Smooth muscle cell (in vitro differentiated cells): Measurements from ENCODE around the gene PGA5. TPM values are rescaled to one million over a fixed set of nuclear protein-coding genes. Genes with fewer than 3 reads are reported as not detected.
"Not testable (repeated sequence)": the region's sequence is repeated elsewhere in the genome, so short reads cannot be mapped to it uniquely, and the experiment has no call there.

Source experiments
- DNase-seq: peaks from one replicate; lab custom pipeline; 2025; ENCODE audit not compliant: unreplicated experiment; lab: John Stamatoyannopoulos, UW
- H2AFZ ChIP-seq: fragments of 200-600 bp; sonication (generic); 2 replicates; pipeline ENCODE4 v1.6.0; 2016; ENCODE audit warnings: antibody characterized with exemption, low read depth, mild to moderate bottlenecking
- H3F3A ChIP-seq: fragments of 200-600 bp; sonication (generic); 2 replicates; pipeline ENCODE4 v1.6.0; 2017; ENCODE audit warnings: antibody characterized with exemption, low read depth
- H3K27ac ChIP-seq: fragments of 200-600 bp; sonication (generic); 2 replicates; pipeline ENCODE4 v1.5.1; 2016; ENCODE audit warnings: low read depth, mild to moderate bottlenecking
- H3K27me3 ChIP-seq: fragments of 200-600 bp; sonication (generic); 2 replicates; pipeline ENCODE4 v1.6.1; 2016; ENCODE audit warnings: low read depth, mild to moderate bottlenecking
- H3K36me3 ChIP-seq: fragments of 200-600 bp; sonication (generic); 2 replicates; pipeline ENCODE4 v1.5.1; 2016; ENCODE audit warnings: low read depth
- H3K4me1 ChIP-seq: fragments of 200-600 bp; sonication (generic); 2 replicates; pipeline ENCODE4 v1.5.1; 2016; ENCODE audit warnings: low read depth
- H3K4me2 ChIP-seq: fragments of 200-600 bp; sonication (generic); 2 replicates; pipeline ENCODE4 v1.6.0; 2016; ENCODE audit warnings: mild to moderate bottlenecking
- H3K4me3 ChIP-seq: fragments of 200-600 bp; sonication (generic); 2 replicates; pipeline ENCODE4 v1.5.1; 2016; ENCODE audit warnings: mild to moderate bottlenecking
- H3K79me2 ChIP-seq: fragments of 200-600 bp; sonication (generic); 2 replicates; pipeline ENCODE4 v1.6.0; 2016; ENCODE audit warnings: low read depth, mild to moderate bottlenecking
- H3K9ac ChIP-seq: fragments of 200-600 bp; sonication (generic); 2 replicates; pipeline ENCODE4 v1.6.0; 2016; ENCODE audit warnings: low read depth
- H3K9me3 ChIP-seq: fragments of 200-600 bp; sonication (generic); replicated peaks from 2 replicates; pipeline ENCODE4 v1.5.1; 2016; ENCODE audit warnings: low read depth
- H4K20me1 ChIP-seq: fragments of 200-600 bp; sonication (generic); 2 replicates; pipeline ENCODE4 v1.6.0; 2016; ENCODE audit warnings: low read depth
- WGBS: methylation state at CpG from one replicate; pipeline ENCODE4 v1.1.7; 2016; ENCODE audit warnings: low lambda C conversion rate; 5-methylcytosine and 5-hydroxymethylcytosine counted together
- polyA plus RNA-seq: library from polyadenylated mRNA; unstranded; fragments of >200 nt; fragmentation: Nextera tagmentation; extraction: Ambion mirVana; gene quantifications from 2 replicates; pipeline ENCODE4 v1.2.1, GENCODE V29; 2016
- total RNA-seq: library from RNA; depleted of rRNA; stranded (reverse); fragments of >200 nt; gene quantifications from 2 replicates; pipeline ENCODE4 v1.2.3, GENCODE V29; 2014

PGA5 gene
- total and polyA plus RNA-seq, 2 experiments from 2014 or later: 0.17 TPM; not detected in 1

GRCh38 chr11:61232548-61233145 lies 8.3 kb upstream of the PGA5 start:
- no CpG with 5 or more reads among the region's 3 CpGs for WGBS
- DNase-seq, H3K9ac ChIP-seq, H3K27me3 ChIP-seq, H3K27ac ChIP-seq, H3F3A ChIP-seq, H3K36me3 ChIP-seq, H3K9me3 ChIP-seq, H4K20me1 ChIP-seq, H3K79me2 ChIP-seq, H2AFZ ChIP-seq, H3K4me1 ChIP-seq, H3K4me2 ChIP-seq, H3K4me3 ChIP-seq: not testable (repeated sequence)

GRCh38 chr11:61237130-61237529 lies 3.8 kb upstream of the PGA5 start:
- not testable (repeated sequence) for H3K36me3 ChIP-seq, H3F3A ChIP-seq, H3K9me3 ChIP-seq, H3K4me3 ChIP-seq, H3K9ac ChIP-seq, DNase-seq, H2AFZ ChIP-seq, H3K4me2 ChIP-seq, H3K27ac ChIP-seq, H3K79me2 ChIP-seq, H4K20me1 ChIP-seq, H3K4me1 ChIP-seq, H3K27me3 ChIP-seq
- WGBS: no CpG with 5 or more reads among the region's 4 CpGs

DNA sequence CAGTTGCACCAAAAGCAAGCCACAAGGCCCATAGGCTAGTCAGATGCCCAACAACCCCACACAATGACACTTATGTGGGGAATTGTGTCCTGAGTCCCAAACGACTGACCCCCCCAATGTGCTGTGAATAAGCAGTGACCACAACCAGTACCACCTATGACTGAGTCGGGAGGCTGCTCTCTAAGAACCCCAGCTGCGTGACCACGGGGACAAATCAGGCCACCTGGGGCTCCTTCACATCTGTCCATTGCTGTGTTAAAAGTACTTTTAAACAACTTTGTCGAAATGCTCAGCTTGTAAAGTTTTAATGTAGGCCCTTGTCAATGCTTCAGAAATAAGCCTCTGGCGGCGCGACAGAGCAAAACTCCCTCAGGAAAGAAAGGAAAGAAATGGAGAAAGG lies 687 bp upstream of the PGA5 start:
- H3K4me2 ChIP-seq, H3K36me3 ChIP-seq, H3K27ac ChIP-seq, H3K9me3 ChIP-seq, H3K9ac ChIP-seq, DNase-seq, H3K79me2 ChIP-seq, H3K4me1 ChIP-seq, H3K27me3 ChIP-seq, H3K4me3 ChIP-seq, H3F3A ChIP-seq, H2AFZ ChIP-seq, H4K20me1 ChIP-seq: not testable (repeated sequence)
- WGBS: 79% methylated on average over 8 of the region's 8 CpGs

GRCh38 chr11:61241526-61241925 lies 551 bp downstream of the PGA5 start:
- no CpG with 5 or more reads among the region's 5 CpGs for WGBS
- H3K4me2 ChIP-seq, H3K79me2 ChIP-seq, H4K20me1 ChIP-seq, H3K4me3 ChIP-seq, H3F3A ChIP-seq, H3K4me1 ChIP-seq, H3K27me3 ChIP-seq, H3K27ac ChIP-seq, H2AFZ ChIP-seq, H3K9ac ChIP-seq, DNase-seq, H3K9me3 ChIP-seq, H3K36me3 ChIP-seq: not testable (repeated sequence)

DNA sequence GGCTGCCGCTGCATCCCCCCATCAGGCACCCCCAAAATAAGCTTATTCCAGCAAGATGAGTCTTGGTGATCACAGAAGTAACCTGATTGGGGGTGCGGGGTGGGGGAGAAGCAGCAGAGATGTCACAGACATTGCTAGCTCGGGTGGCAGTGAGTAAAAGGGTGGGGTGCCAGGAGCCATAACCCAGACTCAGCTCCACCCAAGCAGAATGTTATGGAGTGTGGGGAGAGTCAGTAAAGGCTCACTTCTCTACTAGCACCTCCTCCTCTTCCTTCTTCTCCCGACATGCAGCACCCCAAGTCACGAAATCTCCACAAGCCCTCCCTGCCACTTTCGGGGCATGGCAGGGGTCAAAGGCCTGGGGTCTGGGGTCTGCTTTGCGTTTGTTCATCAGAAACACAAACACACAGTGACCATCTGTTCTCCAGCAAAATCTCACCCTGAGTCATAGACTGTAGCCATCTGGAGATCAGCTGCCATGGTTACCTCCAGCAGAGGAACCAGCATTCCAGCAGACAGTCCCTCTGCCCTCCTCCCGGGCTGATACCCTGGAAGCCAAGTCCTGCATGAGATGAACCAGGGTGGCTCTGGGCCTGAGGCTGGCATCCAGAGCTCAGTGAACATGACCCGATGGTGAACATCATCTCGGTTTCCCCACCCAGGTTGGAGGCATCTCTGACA lies 4.4 kb downstream of the PGA5 start:
- H3F3A ChIP-seq, H3K9ac ChIP-seq, H3K4me2 ChIP-seq, H3K27me3 ChIP-seq, H3K4me1 ChIP-seq, H3K4me3 ChIP-seq, H3K79me2 ChIP-seq, H3K9me3 ChIP-seq, H2AFZ ChIP-seq, DNase-seq, H3K27ac ChIP-seq, H4K20me1 ChIP-seq, H3K36me3 ChIP-seq: not testable (repeated sequence)
- no CpG with 5 or more reads among the region's 10 CpGs for WGBS

DNA sequence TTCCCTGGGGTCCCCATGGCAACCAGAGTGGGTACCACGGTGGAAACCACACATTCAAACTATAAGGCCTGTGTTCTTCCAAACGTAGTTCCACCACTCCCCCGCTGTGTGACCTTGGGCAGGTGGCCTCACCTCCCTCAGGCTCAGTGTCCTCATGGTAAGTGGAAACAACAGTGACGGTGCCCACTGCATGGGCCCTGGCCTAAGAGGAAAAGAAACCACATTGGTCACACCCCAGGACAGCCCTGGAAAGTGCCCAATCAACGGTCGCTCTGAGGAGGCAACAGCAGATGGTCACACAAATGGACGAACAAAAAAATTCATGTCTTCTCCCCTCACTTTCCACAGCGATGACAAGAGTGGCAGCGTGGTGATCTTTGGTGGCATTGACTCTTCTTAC lies 7.1 kb downstream of the PGA5 start:
- H3K9ac ChIP-seq, H3F3A ChIP-seq, H3K36me3 ChIP-seq, H3K27ac ChIP-seq, H3K27me3 ChIP-seq, H3K79me2 ChIP-seq, H2AFZ ChIP-seq, H3K4me1 ChIP-seq, H3K4me3 ChIP-seq, DNase-seq, H3K4me2 ChIP-seq, H3K9me3 ChIP-seq, H4K20me1 ChIP-seq: not testable (repeated sequence)
- 93% methylated on average over 9 of the region's 9 CpGs for WGBS

GRCh38 chr11:61249201-61249600 lies 8.2 kb downstream of the PGA5 start:
- not testable (repeated sequence) for DNase-seq, H3K27ac ChIP-seq, H4K20me1 ChIP-seq, H3K9me3 ChIP-seq, H3K4me1 ChIP-seq, H3F3A ChIP-seq, H2AFZ ChIP-seq, H3K79me2 ChIP-seq, H3K9ac ChIP-seq, H3K4me3 ChIP-seq, H3K27me3 ChIP-seq, H3K36me3 ChIP-seq, H3K4me2 ChIP-seq
- WGBS: 94% methylated on average over 8 of the region's 8 CpGs

DNA sequence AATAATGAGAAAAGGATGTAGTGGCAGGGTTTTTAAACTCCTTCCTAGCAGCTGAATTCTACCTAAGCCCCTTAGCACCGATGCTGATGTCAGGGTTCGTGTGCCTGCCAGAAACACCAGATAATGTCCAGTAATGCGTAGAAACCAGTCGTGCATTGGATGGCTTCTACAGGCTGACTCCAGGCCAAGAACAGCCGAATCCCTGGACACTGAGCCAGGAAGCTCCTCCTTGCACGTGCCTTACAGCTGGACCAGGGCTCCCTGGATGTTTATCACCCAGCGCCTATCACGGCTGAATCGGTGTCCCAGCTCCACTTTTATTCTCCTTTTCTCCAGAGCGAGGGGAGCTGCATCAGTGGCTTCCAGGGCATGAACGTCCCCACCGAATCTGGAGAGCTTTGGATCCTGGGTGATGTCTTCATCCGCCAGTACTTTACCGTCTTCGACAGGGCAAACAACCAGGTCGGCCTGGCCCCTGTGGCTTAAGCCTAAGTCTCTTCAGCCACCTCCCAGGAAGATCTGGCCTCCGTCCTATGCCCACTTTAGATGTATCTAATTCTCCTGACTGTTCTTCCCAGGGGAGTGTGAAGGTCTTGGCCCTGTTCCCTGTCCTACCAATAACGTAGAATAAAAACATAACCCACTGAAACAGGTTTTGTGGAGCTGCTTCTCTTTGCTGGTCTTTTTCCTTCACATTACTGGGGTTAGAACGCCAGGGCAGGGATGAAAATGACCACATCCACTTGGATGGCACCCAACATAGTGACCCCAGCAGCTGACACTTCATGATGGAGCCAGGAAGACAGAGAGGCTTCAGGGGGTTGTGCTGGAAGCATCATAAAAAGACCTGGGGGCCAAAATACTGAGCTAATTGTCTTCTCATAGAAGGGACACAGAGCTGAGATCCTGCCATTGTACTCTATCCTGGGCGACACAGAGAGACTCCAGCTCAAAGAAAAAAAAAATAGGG lies 10.1 kb downstream of the PGA5 start:
- not testable (repeated sequence) for H3K27ac ChIP-seq, H3F3A ChIP-seq, H3K4me3 ChIP-seq, DNase-seq, H3K4me2 ChIP-seq, H3K36me3 ChIP-seq, H3K4me1 ChIP-seq, H3K79me2 ChIP-seq, H3K27me3 ChIP-seq, H2AFZ ChIP-seq, H4K20me1 ChIP-seq, H3K9ac ChIP-seq, H3K9me3 ChIP-seq
- WGBS: 90% methylated on average over 20 of the region's 20 CpGs
